ENCODE data around the gene GNA14. TPM values are rescaled to one million over a fixed set of nuclear protein-coding genes. Genes with fewer than 3 reads are reported as not detected.

The GNA14 gene
- polyA plus RNA-seq, 3 donors = 0.04 TPM; not detected in 2

DNA sequence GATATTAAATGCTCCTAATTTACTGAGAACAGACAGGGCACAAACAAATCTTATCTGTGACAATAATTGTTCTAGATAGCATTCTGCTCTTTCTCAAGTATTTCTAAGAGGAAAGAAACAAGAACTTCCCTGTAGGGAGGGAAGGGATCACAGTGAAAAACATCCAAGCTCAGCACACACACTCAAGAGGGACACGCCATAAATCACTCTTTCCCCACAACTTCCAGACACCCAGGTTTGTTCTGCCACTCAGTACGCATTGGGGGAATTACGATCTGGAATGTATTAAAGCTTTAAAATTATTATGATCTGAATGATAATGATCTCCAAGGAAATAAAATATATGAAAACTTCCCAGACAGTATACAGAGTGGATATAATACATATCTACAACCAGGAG, 221.4 kb downstream of the GNA14 start:
- Histone ChIP-seq H3K4me1 (ENCODE audit: control insufficient read depth in 1 of 2, insufficient read depth in 2 of 2, low read length in 2 of 2) (peaks cover 0 to 4% of the 10 kb centered on the region in 2 donors), H3K27ac (ENCODE audit: low read depth in 1 of 2, low read length in 2 of 2) (no peak overlapping the region), H3K79me2 (ENCODE audit: insufficient read depth, low read length) (no peaks in the 10 kb centered on the region), H3K9ac (ENCODE audit: insufficient read depth, low read length, poor library complexity, severe bottlenecking) (no peak overlapping the region), H3K36me3 (replicated peaks in 1 of 2; ENCODE audit: control insufficient read depth in 1 of 2, insufficient read depth in 2 of 2, low read length in 2 of 2) (no peaks in the 10 kb centered on the region), H3K4me3 (replicated peaks in 1 of 3; ENCODE audit: low read depth in 2 of 3, low read length in 3 of 3) (no peak overlapping the region), H3K9me3 (replicated peaks in 1 of 2; ENCODE audit: control insufficient read depth in 1 of 2, insufficient read depth in 1 of 2, low read length in 2 of 2) (no peaks in the 10 kb centered on the region), H4K20me1 (ENCODE audit: insufficient read depth, low read length) (no peaks in the 10 kb centered on the region), H3K4me2 (replicated peaks; ENCODE audit: extremely low read depth, low read length, poor library complexity, severe bottlenecking) (no peak overlapping the region), H3K27me3 (ENCODE audit: control insufficient read depth in 2 of 2, insufficient read depth in 2 of 2, low read length in 2 of 2) (no peaks in the 10 kb centered on the region), H2AFZ (ENCODE audit: insufficient read depth, low read depth, low read length, poor library complexity, severe bottlenecking) (no peak overlapping the region)
- Mint-ChIP-seq H3K4me3 (no peak overlapping the region), H3K4me1 (peaks cover 17% of the 10 kb centered on the region), H3K27ac (no peak overlapping the region), H3K9me3 (peaks cover 0 to 4% (median 0%) of the 10 kb centered on the region in 7 donors), H3K27me3 (ENCODE audit: low read depth in 3 of 3) (peaks cover 0 to 9% (median 2%) of the 10 kb centered on the region in 3 donors), H3K36me3 (no peaks in the 10 kb centered on the region)
- TF ChIP-seq CTCF (IDR thresholded peaks at IDR 0.05) = no peak
- intact Hi-C loops (cut with micrococcal nuclease) = no loop called here
- no CpG with 5 or more reads among the region's 3 CpGs for WGBS (ENCODE audit: insufficient coverage)
- DNase-seq = no peak

DNA sequence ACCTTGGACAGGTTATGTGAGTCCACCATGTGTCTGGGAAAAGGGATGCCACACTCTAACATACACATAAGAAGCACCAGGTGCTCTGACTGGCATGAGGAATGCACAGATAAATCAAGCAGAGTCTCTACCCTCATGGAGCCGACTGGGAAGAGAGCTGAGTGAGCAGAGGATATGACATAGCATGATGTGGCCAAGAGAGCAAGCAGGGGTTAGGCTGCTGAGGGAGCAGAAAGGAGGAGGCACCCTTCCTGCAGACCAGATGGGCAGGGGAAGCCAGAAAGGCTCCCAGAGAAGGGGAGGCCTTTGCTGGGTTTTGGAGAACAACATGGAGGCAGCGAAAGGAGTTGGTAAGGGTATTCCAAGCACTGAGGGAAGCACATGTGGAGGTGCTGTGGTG, 223.1 kb downstream of the GNA14 start:
- Mint-ChIP-seq H3K4me3 (no peak overlapping the region), H3K4me1 (peaks cover 17% of the 10 kb centered on the region), H3K27ac (no peak overlapping the region), H3K36me3 (no peaks in the 10 kb centered on the region), H3K9me3 (peaks cover 0 to 4% (median 0%) of the 10 kb centered on the region in 7 donors), H3K27me3 (ENCODE audit: low read depth in 3 of 3) (peaks cover 0 to 9% (median 2%) of the 10 kb centered on the region in 3 donors)
- Histone ChIP-seq H3K9me3 (replicated peaks in 1 of 2; ENCODE audit: control insufficient read depth in 1 of 2, insufficient read depth in 1 of 2, low read length in 2 of 2) (no peaks in the 10 kb centered on the region), H3K4me3 (replicated peaks in 1 of 3; ENCODE audit: low read depth in 2 of 3, low read length in 3 of 3) (no peak overlapping the region), H3K4me2 (replicated peaks; ENCODE audit: extremely low read depth, low read length, poor library complexity, severe bottlenecking) (no peak overlapping the region), H4K20me1 (ENCODE audit: insufficient read depth, low read length) (no peaks in the 10 kb centered on the region), H3K36me3 (replicated peaks in 1 of 2; ENCODE audit: control insufficient read depth in 1 of 2, insufficient read depth in 2 of 2, low read length in 2 of 2) (no peaks in the 10 kb centered on the region), H3K27ac (ENCODE audit: low read depth in 1 of 2, low read length in 2 of 2) (no peak overlapping the region), H3K4me1 (ENCODE audit: control insufficient read depth in 1 of 2, insufficient read depth in 2 of 2, low read length in 2 of 2) (peaks cover 0 to 4% of the 10 kb centered on the region in 2 donors), H3K9ac (ENCODE audit: insufficient read depth, low read length, poor library complexity, severe bottlenecking) (no peak overlapping the region), H3K79me2 (ENCODE audit: insufficient read depth, low read length) (no peaks in the 10 kb centered on the region), H2AFZ (ENCODE audit: insufficient read depth, low read depth, low read length, poor library complexity, severe bottlenecking) (no peak overlapping the region), H3K27me3 (ENCODE audit: control insufficient read depth in 2 of 2, insufficient read depth in 2 of 2, low read length in 2 of 2) (no peaks in the 10 kb centered on the region)
- 55% methylated on average over 2 of the region's 2 CpGs for WGBS (ENCODE audit: insufficient coverage)
- intact Hi-C loops (cut with micrococcal nuclease) = no loop called here
- TF ChIP-seq CTCF (IDR thresholded peaks at IDR 0.05) = no peak
- DNase-seq = no peak
